ENCODE measurements around the gene CLEC7A.

The CLEC7A gene

DNA sequence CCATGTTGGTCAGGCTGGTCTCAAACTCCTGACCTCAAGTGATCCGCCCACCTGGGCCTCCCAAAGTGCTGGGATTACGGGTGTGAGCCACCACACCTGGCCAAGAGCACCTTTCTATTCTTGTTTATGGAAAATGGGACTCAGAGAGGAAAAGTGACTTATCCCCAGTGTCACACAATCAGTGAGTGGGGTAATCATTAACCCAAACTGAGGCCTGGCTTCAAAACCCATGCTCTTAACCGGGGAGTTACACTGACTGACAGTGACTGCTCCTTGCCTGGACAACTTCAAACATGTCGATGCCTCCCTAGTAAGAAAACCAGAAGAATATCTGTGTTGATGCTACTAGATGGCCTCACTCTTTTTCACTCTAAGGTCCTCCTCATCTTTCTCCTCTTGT, 7.3 kb downstream of the CLEC7A start:
- Mint-ChIP-seq H3K36me3 (ENCODE audit: low read depth) (no peaks in the 10 kb centered on the region), H3K9me3 (no peaks in the 10 kb centered on the region), H3K4me1 (no peaks in the 10 kb centered on the region), H3K27me3 (ENCODE audit: low read depth) (no peaks in the 10 kb centered on the region), H3K4me3 (no peak overlapping the region), H3K27ac (no peak overlapping the region)
- TF ChIP-seq CTCF (IDR thresholded peaks at IDR 0.05; ENCODE audit: unreplicated experiment in 3 of 3): no peak

GRCh38 chr12:10121278-10121677, 8.7 kb downstream of the CLEC7A start:
- Mint-ChIP-seq H3K9me3 (no peaks in the 10 kb centered on the region), H3K27ac (no peak overlapping the region), H3K27me3 (ENCODE audit: low read depth) (no peaks in the 10 kb centered on the region), H3K4me3 (no peak overlapping the region), H3K4me1 (no peaks in the 10 kb centered on the region), H3K36me3 (ENCODE audit: low read depth) (no peaks in the 10 kb centered on the region)
- TF ChIP-seq CTCF (IDR thresholded peaks at IDR 0.05; ENCODE audit: unreplicated experiment in 3 of 3): no peak

DNA sequence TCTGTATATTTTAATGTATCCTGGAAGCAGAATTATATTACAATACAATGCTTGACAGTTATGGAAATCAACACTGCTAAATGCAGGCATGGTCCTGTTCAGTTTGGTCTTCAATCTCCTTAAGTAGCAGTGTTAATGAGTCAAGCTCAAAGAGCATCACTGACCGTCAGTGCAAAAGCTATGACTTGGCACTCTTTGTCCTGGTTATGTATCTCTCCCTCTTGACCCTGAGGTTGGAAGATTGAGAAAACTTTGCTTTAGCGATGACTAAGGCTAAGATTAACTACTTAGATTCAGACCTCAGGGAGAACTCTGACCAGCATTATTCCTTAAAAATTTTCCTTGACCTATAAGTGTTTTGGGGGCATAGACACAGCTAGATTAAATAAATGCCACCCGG, 10.9 kb downstream of the CLEC7A start:
- no peak for TF ChIP-seq CTCF (IDR thresholded peaks at IDR 0.05; ENCODE audit: unreplicated experiment in 3 of 3)
- no peak overlapping the region for H3K27ac Mint-ChIP-seq
- no peaks in the 10 kb centered on the region for H3K4me1 Mint-ChIP-seq
- H3K36me3 Mint-ChIP-seq (ENCODE audit: low read depth): no peaks in the 10 kb centered on the region
- no peaks in the 10 kb centered on the region for H3K27me3 Mint-ChIP-seq (ENCODE audit: low read depth)
- H3K9me3 Mint-ChIP-seq: no peaks in the 10 kb centered on the region
- H3K4me3 Mint-ChIP-seq: no peak overlapping the region

DNA sequence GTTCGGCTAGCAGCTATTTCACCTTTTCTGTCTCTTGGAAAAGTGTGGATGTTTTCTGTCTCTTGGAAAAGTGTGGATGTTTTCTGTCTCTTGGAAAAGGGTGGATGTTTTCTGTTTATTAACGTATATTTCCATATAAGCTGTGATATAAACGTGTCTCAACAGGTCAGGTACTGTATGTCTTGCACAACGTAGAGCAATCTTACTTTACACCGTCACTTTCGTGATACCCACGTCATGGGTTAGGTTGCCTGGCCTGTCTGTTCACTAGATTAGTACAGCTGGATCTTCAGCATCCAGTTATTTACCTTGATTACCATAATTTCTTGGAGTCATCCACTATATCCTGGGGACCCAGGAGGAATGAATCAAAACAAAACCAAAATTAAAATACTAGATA, 14.1 kb downstream of the CLEC7A start:
- no peaks in the 10 kb centered on the region for H3K36me3 Mint-ChIP-seq (ENCODE audit: low read depth)
- TF ChIP-seq CTCF (IDR thresholded peaks at IDR 0.05; ENCODE audit: unreplicated experiment in 3 of 3): no peak
- H3K27ac Mint-ChIP-seq: no peak overlapping the region
- H3K4me3 Mint-ChIP-seq: no peak overlapping the region
- H3K4me1 Mint-ChIP-seq: no peaks in the 10 kb centered on the region
- no peaks in the 10 kb centered on the region for H3K27me3 Mint-ChIP-seq (ENCODE audit: low read depth)
- H3K9me3 Mint-ChIP-seq: peaks cover 1% of the 10 kb centered on the region

- H3K36me3 Mint-ChIP-seq (ENCODE audit: low read depth): no peaks in the 10 kb centered on the region
- no peak overlapping the region for H3K27ac Mint-ChIP-seq
- no peaks in the 10 kb centered on the region for H3K4me1 Mint-ChIP-seq
- H3K27me3 Mint-ChIP-seq (ENCODE audit: low read depth): no peaks in the 10 kb centered on the region
- peaks cover 4% of the 10 kb centered on the region for H3K9me3 Mint-ChIP-seq
- H3K4me3 Mint-ChIP-seq: no peak overlapping the region
- no peak for TF ChIP-seq CTCF (IDR thresholded peaks at IDR 0.05; ENCODE audit: unreplicated experiment in 3 of 3)
Observed at GRCh38 chr12:10115311-10115710, 14.7 kb downstream of the CLEC7A start.

GRCh38 chr12:10113920-10114319, 16.1 kb downstream of the CLEC7A start:
- Mint-ChIP-seq H3K27ac (no peak overlapping the region), H3K9me3 (peaks cover 4% of the 10 kb centered on the region), H3K4me3 (no peak overlapping the region), H3K27me3 (ENCODE audit: low read depth) (no peaks in the 10 kb centered on the region), H3K4me1 (no peaks in the 10 kb centered on the region), H3K36me3 (ENCODE audit: low read depth) (no peaks in the 10 kb centered on the region)
- no peak for TF ChIP-seq CTCF (IDR thresholded peaks at IDR 0.05; ENCODE audit: unreplicated experiment in 3 of 3)

All from nephron (organoid).